ENCODE measurements around the gene ETNK2. TPM values are rescaled to one million over a fixed set of nuclear protein-coding genes. Genes with fewer than 3 reads are reported as not detected.
A peak's percentile ranks its signal among the peaks of the same experiment; 100 is the strongest.

ETNK2 gene
- total RNA-seq, 1 donor from 2014 or later = 5.3 TPM

DNA sequence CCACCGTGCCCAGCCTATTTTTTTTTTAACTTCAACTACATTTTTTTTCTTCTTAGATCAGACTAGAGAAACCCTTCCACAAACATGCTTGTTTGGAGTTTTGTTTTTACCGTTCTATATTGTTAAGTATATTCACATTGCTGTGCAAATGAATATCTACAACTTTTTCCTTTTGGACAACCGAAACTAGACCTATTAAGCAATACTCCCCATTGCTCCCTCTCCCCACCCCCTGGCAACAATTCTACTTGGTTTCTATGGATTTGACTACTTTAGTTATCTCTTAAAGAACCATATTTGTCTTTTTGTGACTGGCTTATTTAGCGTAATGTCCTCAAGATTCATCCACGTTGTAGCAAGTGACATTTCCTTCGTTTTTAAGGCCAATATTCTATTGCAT, 19.1 kb downstream of the ETNK2 start:
- Histone ChIP-seq H3F3A (ENCODE audit: low read depth) (peaks cover 12% of the 10 kb centered on the region), H3K9ac (no peak overlapping the region), H3K27me3 (no peaks in the 10 kb centered on the region), H3K27ac (no peak overlapping the region), H4K20me1 (ENCODE audit: low read depth) (no peaks in the 10 kb centered on the region), H3K9me3 (ENCODE audit: low read depth) (no peaks in the 10 kb centered on the region), H3K4me3 (no peak overlapping the region), H3K79me2 (ENCODE audit: low read depth) (no peaks in the 10 kb centered on the region), H3K4me1 (peaks cover 6% of the 10 kb centered on the region), H2AFZ (replicated peaks) (no peak overlapping the region), H3K4me2 (no peak overlapping the region), H3K36me3 (no peaks in the 10 kb centered on the region)
- Mint-ChIP-seq H3K4me3 (no peak overlapping the region), H3K4me1 (peaks cover 21% of the 10 kb centered on the region), H3K27ac (no peak overlapping the region), H3K36me3 (peaks cover 2% of the 10 kb centered on the region), H3K9me3 (no peaks in the 10 kb centered on the region), H3K27me3 (ENCODE audit: insufficient read depth, low read depth) (peaks cover 6% of the 10 kb centered on the region)
- DNase-seq (ENCODE audit: low spot score) = no peak
- TF ChIP-seq EZH2phosphoT487 (IDR thresholded peaks at IDR 0.05) (no peak), EZH2 (IDR thresholded peaks at IDR 0.05) (no peak)
- TF ChIP-seq, protein P1, sequence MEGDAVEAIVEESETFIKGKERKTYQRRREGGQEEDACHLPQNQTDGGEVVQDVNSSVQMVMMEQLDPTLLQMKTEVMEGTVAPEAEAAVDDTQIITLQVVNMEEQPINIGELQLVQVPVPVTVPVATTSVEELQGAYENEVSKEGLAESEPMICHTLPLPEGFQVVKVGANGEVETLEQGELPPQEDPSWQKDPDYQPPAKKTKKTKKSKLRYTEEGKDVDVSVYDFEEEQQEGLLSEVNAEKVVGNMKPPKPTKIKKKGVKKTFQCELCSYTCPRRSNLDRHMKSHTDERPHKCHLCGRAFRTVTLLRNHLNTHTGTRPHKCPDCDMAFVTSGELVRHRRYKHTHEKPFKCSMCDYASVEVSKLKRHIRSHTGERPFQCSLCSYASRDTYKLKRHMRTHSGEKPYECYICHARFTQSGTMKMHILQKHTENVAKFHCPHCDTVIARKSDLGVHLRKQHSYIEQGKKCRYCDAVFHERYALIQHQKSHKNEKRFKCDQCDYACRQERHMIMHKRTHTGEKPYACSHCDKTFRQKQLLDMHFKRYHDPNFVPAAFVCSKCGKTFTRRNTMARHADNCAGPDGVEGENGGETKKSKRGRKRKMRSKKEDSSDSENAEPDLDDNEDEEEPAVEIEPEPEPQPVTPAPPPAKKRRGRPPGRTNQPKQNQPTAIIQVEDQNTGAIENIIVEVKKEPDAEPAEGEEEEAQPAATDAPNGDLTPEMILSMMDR (IDR thresholded peaks at IDR 0.05) = no peak

DNA sequence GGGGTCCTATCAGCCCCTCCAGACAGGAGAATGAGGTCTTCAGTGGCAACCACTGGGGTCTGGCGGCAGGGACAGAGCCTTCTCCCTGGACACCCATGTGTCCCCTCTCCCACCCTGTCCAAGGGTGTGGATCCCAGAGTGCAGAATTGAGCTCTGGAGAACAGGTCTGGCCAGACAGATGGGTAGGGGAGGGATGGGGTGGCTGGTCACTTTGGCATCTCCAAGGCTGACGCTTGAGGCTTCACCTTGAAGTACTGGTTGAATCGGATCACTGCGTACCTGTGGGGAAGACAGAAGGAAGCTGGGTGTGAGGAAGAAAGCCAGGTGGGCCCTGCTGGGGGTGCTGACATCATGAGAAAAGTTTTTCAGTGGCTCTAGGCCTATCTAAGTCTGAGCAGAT, 19.9 kb downstream of the ETNK2 start:
- H4K20me1 ChIP-seq (ENCODE audit: low read depth) = peaks cover 3% of the 10 kb centered on the region
- Mint-ChIP-seq H3K36me3 (peaks cover 2% of the 10 kb centered on the region), H3K4me3 (no peak overlapping the region), H3K27me3 (ENCODE audit: insufficient read depth, low read depth) (peaks cover 6% of the 10 kb centered on the region), H3K27ac (no peak overlapping the region), H3K9me3 (no peaks in the 10 kb centered on the region), H3K4me1 (peaks cover 27% of the 10 kb centered on the region)
- no peaks in the 10 kb centered on the region for H3K27me3 ChIP-seq
- no peak overlapping the region for H3K4me2 ChIP-seq
- H2AFZ ChIP-seq (replicated peaks) = no peak overlapping the region
- H3F3A ChIP-seq (ENCODE audit: low read depth) = peaks cover 15% of the 10 kb centered on the region
- DNase-seq (ENCODE audit: low spot score) = no peak
- no peak overlapping the region for H3K4me3 ChIP-seq
- no peaks in the 10 kb centered on the region for H3K36me3 ChIP-seq
- H3K9me3 ChIP-seq (ENCODE audit: low read depth) = no peaks in the 10 kb centered on the region
- H3K27ac ChIP-seq = no peak overlapping the region
- TF ChIP-seq EZH2phosphoT487 (IDR thresholded peaks at IDR 0.05) = no peak
- TF ChIP-seq EZH2 (IDR thresholded peaks at IDR 0.05) = no peak
- TF ChIP-seq, protein P1 (IDR thresholded peaks at IDR 0.05) = no peak
- H3K79me2 ChIP-seq (ENCODE audit: low read depth) = no peaks in the 10 kb centered on the region
- peaks cover 12% of the 10 kb centered on the region for H3K4me1 ChIP-seq
- H3K9ac ChIP-seq = no peak overlapping the region

DNA sequence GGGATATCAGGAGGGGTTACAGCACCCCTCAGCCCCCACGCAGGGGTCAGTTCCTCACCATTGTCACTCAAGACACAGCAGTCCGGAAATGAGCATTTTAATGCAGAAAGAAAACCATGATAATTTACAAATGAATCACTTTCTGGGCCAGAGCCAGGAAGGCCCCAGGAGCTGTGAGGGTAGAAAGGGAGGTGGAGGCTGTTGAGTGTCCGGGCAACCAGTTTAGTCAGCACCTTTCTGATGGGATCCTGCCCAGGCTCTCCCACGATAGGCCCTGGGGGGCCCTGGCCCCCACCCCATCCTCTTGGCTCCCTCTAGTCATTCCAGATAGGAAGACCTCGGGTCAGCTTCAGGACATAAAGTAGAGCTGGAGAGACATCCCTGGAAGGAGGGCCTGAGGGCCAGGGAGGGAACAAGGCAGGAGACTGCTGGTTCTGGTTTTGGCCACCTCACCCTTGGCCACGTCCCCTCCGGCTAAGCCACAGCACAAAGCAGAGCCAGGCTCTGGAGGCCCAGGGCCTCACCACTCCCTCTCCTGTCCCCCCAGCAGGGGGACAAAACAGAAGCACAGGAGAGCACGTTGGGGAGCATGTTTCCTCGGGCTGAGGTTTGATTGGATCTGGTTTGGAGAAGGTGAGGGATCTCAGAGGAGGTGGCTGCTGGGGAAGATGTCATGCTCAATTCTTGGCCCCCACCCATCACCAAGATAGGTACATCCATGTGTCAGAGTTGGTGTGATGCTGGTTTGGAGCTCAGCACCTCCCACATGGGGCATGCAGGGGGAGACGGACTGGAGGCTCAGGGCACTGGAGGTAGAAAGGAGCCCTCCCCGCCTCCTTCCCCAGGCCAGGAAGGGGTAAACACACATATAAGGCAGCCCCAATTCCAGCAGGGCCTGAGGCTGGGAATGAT, 20.6 kb downstream of the ETNK2 start:
- H3F3A ChIP-seq (ENCODE audit: low read depth) = peaks cover 15% of the 10 kb centered on the region
- H3K9me3 ChIP-seq (ENCODE audit: low read depth) = no peaks in the 10 kb centered on the region
- H4K20me1 ChIP-seq (ENCODE audit: low read depth) = peaks cover 3% of the 10 kb centered on the region
- no peak for DNase-seq (ENCODE audit: low spot score)
- H3K36me3 Mint-ChIP-seq = peaks cover 2% of the 10 kb centered on the region
- H3K9me3 Mint-ChIP-seq = no peaks in the 10 kb centered on the region
- H3K27ac Mint-ChIP-seq = no peak overlapping the region
- H3K27ac ChIP-seq = no peak overlapping the region
- no peaks in the 10 kb centered on the region for H3K27me3 ChIP-seq
- TF ChIP-seq, protein P1 (IDR thresholded peaks at IDR 0.05) = no peak
- TF ChIP-seq EZH2phosphoT487 (IDR thresholded peaks at IDR 0.05) (no peak), EZH2 (IDR thresholded peaks at IDR 0.05) (no peak)
- H3K9ac ChIP-seq = no peak overlapping the region
- no peak overlapping the region for H3K4me3 ChIP-seq
- H3K4me1 Mint-ChIP-seq = peaks cover 34% of the 10 kb centered on the region
- no peak overlapping the region for H3K4me2 ChIP-seq
- no peaks in the 10 kb centered on the region for H3K36me3 ChIP-seq
- H3K4me3 Mint-ChIP-seq = peak overlapping the region; percentile 43
- peaks cover 14% of the 10 kb centered on the region for H3K4me1 ChIP-seq
- H3K27me3 Mint-ChIP-seq (ENCODE audit: insufficient read depth, low read depth) = peaks cover 11% of the 10 kb centered on the region
- H3K79me2 ChIP-seq (ENCODE audit: low read depth) = no peaks in the 10 kb centered on the region
- no peak overlapping the region for H2AFZ ChIP-seq (replicated peaks)

Data from neural progenitor cell (in vitro differentiated cells).